Tibial nerve (tissue), 4 donors: ENCODE data around the gene TCEA3. TPM values are rescaled to one million over a fixed set of nuclear protein-coding genes. Genes with fewer than 3 reads are reported as not detected.

Experiments
- DNase-seq, 2 donors: peaks; one replicate each; pipeline ENCODE4 v3.0.0-alpha.2; 2019; ENCODE audit warnings: low spot score in 2 of 2
- H3K27ac ChIP-seq, 4 donors: fragments of 200-600 bp; sonication (generic) in 3 of 4; one replicate each; pipeline ENCODE4 v1.5.1; 2017 to 2019; ENCODE audit warnings: mild to moderate bottlenecking in 1 of 4
- H3K27me3 ChIP-seq, 2 donors: fragments of 200-600 bp; sonication (generic) in 1 of 2; one replicate each; pipeline versions ENCODE4 v1.5.1 to v1.6.0; 2017 to 2019
- H3K36me3 ChIP-seq, 3 donors: fragments of 200-600 bp; sonication (generic); one replicate each; pipeline ENCODE4 v1.5.1; 2018 to 2019
- H3K4me1 ChIP-seq, 4 donors: fragments of 200-600 bp; sonication (generic) in 3 of 4; one replicate each; pipeline ENCODE4 v1.5.1; 2017 to 2019
- H3K4me3 ChIP-seq, 4 donors: fragments of 200-600 bp; sonication (generic) in 3 of 4; one replicate each; pipeline ENCODE4 v1.5.1; 2017 to 2019; ENCODE audit warnings: mild to moderate bottlenecking in 1 of 4, moderate library complexity in 1 of 4
- H3K9me3 ChIP-seq, 4 donors: fragments of 200-600 bp; sonication (generic) in 3 of 4; one replicate each; pipeline ENCODE4 v1.5.1; 2017 to 2019
- CTCF ChIP-seq, 5 experiments: fragments of 200-600 bp in 3 of 5; fragments of 450-650 bp in 2 of 5; sonication (generic) in 3 of 5; IDR thresholded peaks; one replicate each; pipeline ENCODE4 v1.5.1; 2016 to 2019; ENCODE audit warnings: antibody characterized with exemption in 5 of 5, mild to moderate bottlenecking in 3 of 5, moderate library complexity in 2 of 5
- EP300 ChIP-seq, 2 donors: sonication (generic); formaldehyde crosslinking; IDR thresholded peaks; one replicate each; pipeline ENCODE4 v1.6.1; 2017; ENCODE audit warnings: antibody characterized with exemption in 2 of 2, mild to moderate bottlenecking in 1 of 2
- POLR2A ChIP-seq, 2 donors: fragments of 450-650 bp; IDR thresholded peaks; one replicate each; pipeline ENCODE4 v1.6.1; 2017; ENCODE audit warnings: antibody characterized with exemption in 2 of 2, mild to moderate bottlenecking in 2 of 2, moderate library complexity in 2 of 2
- WGBS, 2 donors: methylation state at CpG; one replicate each; pipeline ENCODE4 v1.1.5; 2018; 5-methylcytosine and 5-hydroxymethylcytosine counted together
- total RNA-seq, 4 donors: library from RNA; depleted of rRNA; stranded (reverse); fragments of >200 nt; gene quantifications; one replicate each; pipeline ENCODE4 v1.1.0, GENCODE V29; 2016

The TCEA3 gene
- total RNA-seq, 4 donors from 2014 or later: 21.0 to 48.5 (median 38.8) TPM

GRCh38 chr1:23433122-23433521, 8.6 kb upstream of the TCEA3 start:
- no peaks in the 10 kb centered on the region for H3K27me3 ChIP-seq
- H3K4me1 ChIP-seq: peaks cover 0 to 8% (median 0%) of the 10 kb centered on the region in 4 donors
- H3K27ac ChIP-seq: no peak overlapping the region
- H3K4me3 ChIP-seq: no peak overlapping the region
- WGBS, 2 donors: 93 to 98% methylated on average over 7 to 10 of the region's 10 CpGs
- TF ChIP-seq EP300 (IDR thresholded peaks at IDR 0.05): no peak
- no peak for TF ChIP-seq POLR2A (IDR thresholded peaks at IDR 0.05)
- no peak for TF ChIP-seq CTCF (IDR thresholded peaks at IDR 0.05)
- no peaks in the 10 kb centered on the region for H3K9me3 ChIP-seq
- DNase-seq: no peak
- peaks cover 2 to 100% (median 17%) of the 10 kb centered on the region in 3 donors for H3K36me3 ChIP-seq

GRCh38 chr1:23431431-23431830, 6.9 kb upstream of the TCEA3 start:
- Histone ChIP-seq H3K27me3 (no peaks in the 10 kb centered on the region), H3K4me3 (no peak overlapping the region), H3K36me3 (peaks cover 2 to 87% (median 17%) of the 10 kb centered on the region in 3 donors), H3K9me3 (no peaks in the 10 kb centered on the region), H3K27ac (no peak overlapping the region), H3K4me1 (peaks cover 0 to 1% (median 0%) of the 10 kb centered on the region in 4 donors)
- DNase-seq: no peak
- TF ChIP-seq EP300 (IDR thresholded peaks at IDR 0.05): no peak
- no peak for TF ChIP-seq POLR2A (IDR thresholded peaks at IDR 0.05)
- no peak for TF ChIP-seq CTCF (IDR thresholded peaks at IDR 0.05)
- 86% methylated on average over 2 to 5 of the region's 5 CpGs for WGBS, 2 donors

- no peaks in the 10 kb centered on the region for H3K4me1 ChIP-seq
- no peak for DNase-seq
- 93 to 94% methylated on average over 12 of the region's 12 CpGs for WGBS, 2 donors
- H3K27ac ChIP-seq: no peak overlapping the region
- no peaks in the 10 kb centered on the region for H3K27me3 ChIP-seq
- no peak overlapping the region for H3K4me3 ChIP-seq
- H3K9me3 ChIP-seq: no peaks in the 10 kb centered on the region
- no peak for TF ChIP-seq POLR2A (IDR thresholded peaks at IDR 0.05)
- no peak for TF ChIP-seq CTCF (IDR thresholded peaks at IDR 0.05)
- no peak for TF ChIP-seq EP300 (IDR thresholded peaks at IDR 0.05)
- H3K36me3 ChIP-seq: peaks cover 2 to 81% (median 17%) of the 10 kb centered on the region in 3 donors
Observed at GRCh38 chr1:23430803-23431202, 6.3 kb upstream of the TCEA3 start.

GRCh38 chr1:23428136-23428905, 3.8 kb upstream of the TCEA3 start:
- no peak overlapping the region for H3K4me3 ChIP-seq
- no peak for DNase-seq
- H3K27me3 ChIP-seq: no peaks in the 10 kb centered on the region
- peaks cover 2 to 56% (median 9%) of the 10 kb centered on the region in 3 donors for H3K36me3 ChIP-seq
- TF ChIP-seq POLR2A (IDR thresholded peaks at IDR 0.05): no peak
- TF ChIP-seq CTCF (IDR thresholded peaks at IDR 0.05): no peak
- TF ChIP-seq EP300 (IDR thresholded peaks at IDR 0.05): no peak
- 85 to 86% methylated on average over 2 of the region's 2 CpGs for WGBS, 2 donors
- H3K27ac ChIP-seq: no peak overlapping the region
- no peaks in the 10 kb centered on the region for H3K9me3 ChIP-seq
- peaks cover 0 to 21% (median 11%) of the 10 kb centered on the region in 4 donors for H3K4me1 ChIP-seq

GRCh38 chr1:23427550-23427949, 3.0 kb upstream of the TCEA3 start:
- no peak overlapping the region for H3K27ac ChIP-seq
- TF ChIP-seq EP300 (IDR thresholded peaks at IDR 0.05): no peak
- no peak for TF ChIP-seq POLR2A (IDR thresholded peaks at IDR 0.05)
- 88 to 98% methylated on average over 3 of the region's 3 CpGs for WGBS, 2 donors
- no peaks in the 10 kb centered on the region for H3K27me3 ChIP-seq
- DNase-seq: no peak
- H3K4me1 ChIP-seq: peaks cover 0 to 29% (median 17%) of the 10 kb centered on the region in 4 donors
- H3K36me3 ChIP-seq: peaks cover 2 to 48% (median 4%) of the 10 kb centered on the region in 3 donors
- no peaks in the 10 kb centered on the region for H3K9me3 ChIP-seq
- no peak overlapping the region for H3K4me3 ChIP-seq
